ENCODE measurements around the gene HTR1D.

HTR1D gene

DNA sequence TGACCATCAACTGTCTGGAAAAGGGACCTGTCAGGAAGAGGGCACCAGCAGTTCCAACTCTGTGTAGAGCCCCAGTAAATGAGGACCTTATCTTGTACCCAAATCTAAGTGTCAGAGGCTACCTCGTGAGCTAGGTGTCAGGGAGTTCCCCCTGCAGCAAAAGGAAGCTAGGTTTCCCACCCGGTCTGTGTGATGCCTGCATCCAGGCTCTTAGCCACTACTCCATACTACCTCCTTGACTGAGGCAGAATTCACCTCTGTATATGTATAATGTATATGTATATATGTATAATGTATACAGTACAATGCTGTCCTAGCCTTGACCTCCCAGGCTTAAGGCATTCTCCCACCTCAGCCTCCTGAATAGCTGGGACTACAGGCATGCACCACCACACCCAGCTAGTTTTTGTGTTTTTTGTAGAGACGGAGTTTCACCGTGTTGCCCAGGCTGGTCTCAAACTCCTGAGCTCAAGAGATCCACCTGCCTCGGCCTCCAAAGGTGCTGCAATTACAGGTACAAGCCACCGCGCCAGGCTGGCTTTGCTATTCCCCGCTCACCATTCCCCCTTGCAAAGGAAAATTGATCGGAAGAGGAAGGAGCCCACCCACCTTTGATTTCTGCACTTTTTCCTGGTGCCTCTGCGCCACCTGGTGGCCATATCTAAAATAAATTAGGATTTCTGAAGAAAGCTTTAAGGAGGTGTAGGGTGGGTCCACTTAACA lies 32.9 kb downstream of the HTR1D start:
- DNase-seq (ENCODE audit: low read depth in 2 of 2): peak in 1 of 2 experiments; percentile 21

DNA sequence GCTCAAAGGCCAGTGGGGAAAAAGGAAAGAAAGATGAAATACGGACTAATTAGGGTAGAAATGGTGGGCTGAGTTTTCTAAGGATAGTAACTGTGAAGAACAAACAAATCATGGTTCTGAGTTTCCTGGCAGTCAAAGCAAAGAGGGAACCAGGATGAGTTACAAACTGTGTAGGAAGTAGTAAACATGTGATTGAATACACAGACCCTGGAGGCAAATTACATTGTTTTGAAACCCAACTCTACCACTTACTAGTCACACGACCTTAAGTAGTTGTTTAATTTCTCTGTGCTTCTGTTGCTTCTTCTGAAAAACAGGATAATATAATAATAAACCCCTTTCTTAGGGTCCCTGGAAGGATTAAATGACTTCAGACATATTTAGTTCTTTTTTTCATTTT lies 37.4 kb downstream of the HTR1D start:
- DNase-seq (ENCODE audit: low read depth in 2 of 2): no peak

DNA sequence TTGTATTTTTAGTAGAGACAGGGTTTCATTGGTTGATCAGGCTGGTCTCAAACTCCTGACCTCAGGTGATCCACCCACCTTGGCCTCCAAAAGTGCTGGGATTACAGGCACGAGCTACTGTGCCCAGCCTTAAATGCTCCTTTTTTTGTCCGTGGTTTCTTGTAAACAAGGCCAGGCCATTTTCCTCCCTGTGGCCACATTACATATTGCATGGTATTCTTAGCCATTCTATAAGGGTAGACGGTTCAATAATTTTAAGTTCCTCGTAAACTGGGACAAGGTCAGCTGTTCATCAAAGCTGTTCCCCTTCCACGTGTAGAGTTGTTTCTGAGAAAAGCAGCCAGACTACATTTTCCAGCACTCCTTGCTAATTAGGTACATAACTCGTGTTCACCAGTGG lies 38.4 kb downstream of the HTR1D start:
- DNase-seq (ENCODE audit: low read depth in 2 of 2): no peak

DNA sequence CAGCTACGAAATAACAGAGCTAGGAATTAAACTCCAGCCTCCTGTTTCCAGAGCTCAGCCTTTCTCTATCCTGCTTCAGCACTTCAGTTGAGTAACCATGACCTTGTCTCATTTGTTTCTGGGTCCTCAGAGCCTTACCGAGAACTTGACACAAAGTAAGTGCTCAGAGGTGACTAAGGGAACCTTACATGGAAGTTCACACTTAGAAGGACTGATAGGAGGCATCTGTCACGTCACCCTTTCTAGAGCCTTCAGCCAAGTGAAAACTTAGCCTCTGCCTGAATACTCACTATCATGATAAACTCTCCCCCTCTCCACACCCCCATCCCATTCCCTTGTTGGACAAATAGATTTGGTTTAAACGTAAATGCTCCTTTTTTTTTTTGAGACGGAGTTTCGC lies 38.9 kb downstream of the HTR1D start:
- no peak for DNase-seq (ENCODE audit: low read depth in 2 of 2)

DNA sequence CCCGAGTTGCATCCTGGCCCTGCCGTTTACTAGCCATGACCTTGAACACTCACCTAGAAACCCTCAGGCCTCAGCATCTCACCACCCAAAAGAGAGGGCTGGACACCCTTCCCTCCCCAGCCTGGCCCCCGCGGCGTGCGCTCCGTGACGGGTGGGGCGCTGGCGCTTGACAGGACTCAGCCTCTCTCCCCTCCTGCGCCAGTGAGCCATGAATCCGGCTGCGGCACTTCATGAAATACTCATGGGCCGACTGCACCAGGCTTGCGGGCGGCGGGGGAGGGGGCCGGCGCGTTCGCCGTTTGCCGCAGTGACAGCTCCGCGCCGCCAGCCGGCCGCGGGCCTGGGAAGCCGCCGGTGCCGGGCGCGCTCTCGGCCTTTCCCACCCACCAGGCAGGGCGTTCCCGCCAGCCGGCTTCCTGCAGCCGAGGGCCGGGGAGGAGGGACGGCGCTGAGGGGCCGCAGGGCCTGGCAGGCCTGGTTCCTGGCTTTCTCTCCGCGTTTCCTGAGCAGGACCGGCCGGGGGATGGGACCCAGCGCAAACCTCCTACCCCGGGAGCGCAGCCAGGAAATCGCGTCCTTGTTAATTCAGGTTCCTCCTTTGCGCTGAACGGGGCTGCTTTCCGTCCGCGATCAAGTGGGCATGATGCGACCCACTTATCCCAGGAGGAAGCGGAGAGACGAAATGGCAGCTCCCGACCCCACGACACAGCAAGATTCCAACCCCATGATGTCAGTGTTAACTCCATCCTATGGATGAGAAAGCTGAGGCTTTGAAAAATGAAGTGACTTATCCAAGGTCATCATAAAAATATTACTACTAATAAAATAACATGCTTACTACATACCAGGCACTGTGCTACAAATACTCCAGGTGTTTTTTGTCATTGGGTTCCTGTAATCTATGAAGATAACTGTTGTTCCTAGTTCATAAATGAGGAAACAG lies 39.6 kb downstream of the HTR1D start:
- peak; percentile 41 to 55 for DNase-seq (ENCODE audit: low read depth in 2 of 2)

DNA sequence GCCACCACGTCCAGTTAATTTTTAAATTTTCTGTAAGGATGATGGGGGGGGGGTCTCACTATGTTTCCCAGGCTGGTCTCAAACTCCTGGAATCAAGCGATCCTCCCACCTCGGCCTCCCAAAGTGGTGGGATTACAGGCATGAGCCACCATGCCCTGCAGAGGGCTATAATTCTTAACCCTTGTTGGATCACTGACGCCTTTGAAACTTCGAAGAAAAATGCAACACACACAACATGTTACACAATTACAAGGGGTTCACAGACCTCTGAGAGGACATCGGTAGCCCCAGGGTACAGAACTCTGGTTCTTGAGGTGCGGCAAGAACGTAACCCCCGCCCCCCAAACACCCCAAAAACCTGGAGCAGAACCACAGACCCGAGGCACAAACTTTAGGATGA lies 40.3 kb downstream of the HTR1D start:
- DNase-seq (ENCODE audit: low read depth in 2 of 2): no peak

DNA sequence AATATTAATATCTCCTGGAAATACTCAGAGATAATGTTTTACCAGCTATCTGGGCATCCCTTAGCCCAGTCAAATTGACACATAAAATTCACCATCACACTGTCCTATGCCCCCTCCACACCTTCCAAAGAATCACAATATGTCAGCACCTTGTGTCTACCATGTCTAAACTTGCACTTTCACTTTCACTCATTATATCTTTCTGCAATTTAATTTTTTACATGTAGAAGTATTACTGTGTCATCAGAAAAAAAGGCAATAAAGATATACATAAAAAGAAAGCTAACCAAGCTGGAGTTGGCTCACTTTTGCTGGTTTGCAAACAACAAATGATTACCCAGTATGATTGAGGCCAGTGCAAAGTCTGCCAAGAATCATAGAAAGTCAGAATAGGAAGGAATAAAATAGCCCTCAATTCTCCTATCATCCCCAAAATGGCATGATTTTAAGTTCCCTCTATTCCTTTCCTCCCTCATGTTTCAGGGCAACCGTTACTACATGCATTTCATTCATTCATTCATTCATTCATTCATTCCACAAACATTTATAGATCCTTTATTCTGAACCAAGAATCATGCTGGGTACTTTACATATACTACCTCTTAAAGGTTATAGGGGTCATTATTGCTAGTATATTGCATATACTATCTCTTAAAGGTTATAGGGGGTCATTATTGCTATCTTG lies 42.7 kb downstream of the HTR1D start:
- DNase-seq (ENCODE audit: low read depth in 2 of 2): no peak

DNA sequence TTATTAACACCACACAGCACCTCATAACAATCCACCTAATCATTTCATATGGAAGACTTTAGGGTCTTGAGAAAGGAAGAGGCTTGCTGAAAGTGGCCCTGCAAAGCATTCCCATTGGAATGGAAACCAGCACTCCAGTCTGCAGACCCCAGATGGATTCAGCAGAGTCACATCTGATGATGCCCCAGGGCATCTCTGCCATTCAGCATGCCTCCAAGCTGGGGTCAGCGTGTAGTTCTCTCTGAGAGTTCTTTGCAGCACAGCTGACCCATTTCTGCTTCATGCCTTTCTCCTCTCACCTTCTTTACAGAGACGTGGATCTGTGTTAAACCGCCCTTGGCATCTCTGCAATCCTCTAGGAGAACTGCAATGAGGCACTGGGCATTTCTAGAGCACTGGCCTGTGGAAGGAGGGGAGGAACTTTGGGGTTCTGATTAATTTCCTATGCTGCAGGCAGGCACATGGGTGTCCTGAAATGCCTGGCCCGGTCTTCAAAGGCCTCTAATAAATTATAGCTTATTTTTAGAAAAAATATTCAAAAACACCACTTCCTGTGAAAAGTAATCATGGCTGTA lies 46.0 kb downstream of the HTR1D start:
- DNase-seq (ENCODE audit: low read depth in 2 of 2): no peak

DNA sequence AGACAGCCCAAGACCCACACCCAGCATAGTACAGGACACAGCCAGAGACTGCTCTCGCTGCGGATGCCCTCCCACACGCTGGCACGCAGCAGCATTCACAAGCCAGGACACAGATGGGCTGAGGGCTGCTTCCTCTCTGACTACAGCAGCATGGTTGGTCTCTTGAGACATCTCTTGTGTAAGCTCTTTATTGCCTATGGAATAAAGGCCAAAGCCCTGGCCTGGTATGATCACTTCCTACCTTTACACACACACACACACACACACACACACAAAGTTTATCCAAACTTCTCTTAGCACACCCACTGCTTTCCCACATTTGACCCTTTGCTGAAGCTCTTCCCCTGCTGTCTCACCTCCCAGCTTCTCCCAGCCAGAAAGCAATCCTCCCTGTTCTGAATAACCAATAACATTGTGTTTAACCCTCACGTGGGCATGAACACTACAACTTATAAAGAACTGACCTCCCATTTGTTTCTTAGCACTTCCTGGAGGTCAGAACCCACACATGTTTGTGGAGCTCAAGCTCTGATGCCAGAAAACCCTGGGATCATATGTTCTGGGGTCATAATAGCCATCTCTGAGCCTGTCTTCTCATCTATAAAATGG lies 47.5 kb downstream of the HTR1D start:
- DNase-seq (ENCODE audit: low read depth in 2 of 2): peak; percentile 36 to 41

DNA sequence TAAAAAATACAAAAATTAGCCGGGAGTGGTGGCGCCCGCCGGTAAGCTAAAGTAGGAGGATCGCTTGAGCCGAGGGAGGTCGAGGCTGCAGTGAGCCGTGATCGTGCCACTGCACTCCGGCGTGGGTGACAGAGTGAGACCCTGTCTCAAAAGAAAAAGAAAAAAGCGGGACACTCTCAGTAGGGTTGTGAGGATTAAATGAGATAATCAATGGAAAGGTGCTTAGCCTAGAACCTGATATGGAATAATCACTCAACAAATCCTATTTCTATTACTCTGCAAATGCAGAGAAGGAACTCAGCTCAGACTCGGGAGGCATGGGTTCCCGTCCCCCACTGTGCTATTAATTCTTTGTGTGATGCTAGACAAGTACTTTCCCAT lies 48.1 kb downstream of the HTR1D start:
- no peak for DNase-seq (ENCODE audit: low read depth in 2 of 2)

DNA sequence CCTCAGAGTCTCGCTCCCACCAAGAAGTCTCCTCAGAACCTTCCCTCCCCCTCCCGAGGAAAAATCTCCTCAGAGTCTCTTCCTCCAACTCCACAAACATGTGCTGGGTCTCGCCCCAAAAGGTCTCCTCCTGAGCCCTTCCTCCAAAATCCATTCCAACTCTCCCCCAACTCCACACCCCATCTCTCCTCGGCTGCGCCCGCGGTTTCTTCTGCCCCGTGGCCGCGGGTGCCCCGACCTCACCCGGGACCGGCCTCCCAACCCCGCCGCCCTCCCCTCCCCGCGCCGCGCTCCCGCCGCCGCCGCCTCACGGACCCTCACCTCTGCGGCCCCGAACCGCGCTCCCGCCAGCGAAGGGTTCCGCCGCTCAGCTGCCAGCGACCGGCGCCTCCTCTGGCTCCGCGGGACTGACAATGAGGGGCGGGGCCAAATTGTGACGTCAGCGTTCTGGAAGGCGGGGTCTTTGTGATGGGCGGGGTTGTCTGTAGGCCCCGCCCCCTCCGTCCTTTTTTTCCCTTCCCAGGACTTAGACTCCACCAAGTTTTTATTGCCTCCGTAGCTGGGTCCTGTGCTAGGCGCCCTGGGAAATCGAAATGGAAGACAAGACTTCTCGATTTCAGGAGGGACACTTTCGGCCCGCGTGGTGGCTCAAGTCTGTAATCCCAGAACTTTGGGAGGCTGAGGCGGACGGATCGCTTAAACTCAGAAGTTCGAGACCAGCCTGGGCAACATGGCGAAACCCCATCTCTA lies 48.7 kb downstream of the HTR1D start, which contains the start of gene LUZP1:
TSS of gene LUZP1 (minus strand) at position 412 of the 750 bp plus-strand sequence.
- DNase-seq (ENCODE audit: low read depth in 2 of 2): peak; percentile 58 to 66

DNA sequence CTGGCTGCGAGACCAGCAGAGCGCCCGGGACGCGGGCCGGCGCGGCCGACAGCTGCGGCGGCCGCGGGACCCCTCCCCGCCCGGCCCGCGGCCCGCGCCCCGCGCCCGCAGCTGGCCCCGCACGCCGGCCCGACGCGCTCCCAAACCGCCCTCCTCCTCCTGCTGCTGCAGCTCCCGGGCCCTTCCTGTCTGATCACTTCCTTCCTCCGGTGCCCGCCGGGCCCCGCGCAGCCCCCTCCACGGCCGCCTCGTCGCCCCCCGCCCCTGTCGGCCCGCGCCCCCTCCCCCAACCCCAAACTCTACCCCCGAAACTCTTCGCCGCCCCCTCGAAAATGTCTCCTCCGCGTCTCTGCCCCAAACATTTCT lies 49.2 kb downstream of the HTR1D start:
- DNase-seq (ENCODE audit: low read depth in 2 of 2): no peak

DNA sequence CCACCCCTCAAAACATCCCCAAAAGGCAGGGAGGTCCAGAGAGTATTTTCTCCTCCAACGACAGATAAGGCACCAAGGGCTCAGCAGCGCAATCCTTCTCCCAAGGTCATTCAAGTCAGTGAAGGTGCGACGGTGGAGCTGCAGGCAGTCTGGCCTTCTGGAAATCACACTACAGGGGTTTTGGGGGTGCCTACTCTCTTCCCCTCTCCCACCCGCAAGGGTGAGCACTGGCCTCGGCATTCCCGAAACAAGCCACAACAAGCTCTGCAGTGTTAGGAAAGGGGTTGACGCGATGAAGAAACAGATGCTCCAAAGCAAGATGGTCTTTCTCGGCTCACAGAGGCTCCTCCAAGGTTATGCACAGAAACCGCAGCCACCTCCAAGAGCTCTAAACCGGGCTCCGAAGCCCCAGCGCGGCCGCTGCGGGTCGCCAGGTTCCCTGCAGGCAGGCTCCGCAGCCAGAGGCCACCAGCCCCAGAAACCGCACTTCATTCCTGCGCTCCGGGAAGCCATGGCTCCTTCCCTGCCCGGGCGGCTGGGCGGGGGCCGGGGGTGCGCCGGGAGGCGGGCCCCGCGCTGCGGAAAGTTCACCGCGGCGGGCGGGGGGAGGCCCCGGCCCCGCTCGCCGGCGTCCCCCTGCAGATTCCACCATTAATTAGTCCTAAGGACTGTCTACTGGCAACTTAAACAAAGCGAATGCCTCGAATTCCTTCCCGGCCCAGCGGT lies 49.8 kb downstream of the HTR1D start:
- DNase-seq (ENCODE audit: low read depth in 2 of 2): peak; percentile 19 to 37

DNA sequence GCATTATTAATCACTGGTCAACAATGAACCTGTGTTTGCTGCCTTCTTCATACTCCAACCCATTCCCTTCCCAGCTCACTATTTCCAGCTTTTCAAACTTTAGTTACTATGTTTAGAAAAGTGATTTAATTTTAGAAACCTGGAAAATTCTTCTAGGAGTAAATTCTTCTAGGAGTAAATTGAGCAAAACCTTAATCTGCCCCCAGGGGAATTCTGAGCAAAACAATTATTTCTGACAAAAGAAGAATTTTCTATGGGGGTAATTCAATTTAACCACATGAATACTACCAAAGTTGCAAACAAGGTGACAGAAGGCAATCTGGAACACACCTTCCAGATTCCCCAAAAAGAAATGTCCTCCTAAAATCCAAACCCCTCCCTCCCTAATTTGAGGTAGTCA lies 50.4 kb downstream of the HTR1D start:
- DNase-seq (ENCODE audit: low read depth in 2 of 2): no peak

DNA sequence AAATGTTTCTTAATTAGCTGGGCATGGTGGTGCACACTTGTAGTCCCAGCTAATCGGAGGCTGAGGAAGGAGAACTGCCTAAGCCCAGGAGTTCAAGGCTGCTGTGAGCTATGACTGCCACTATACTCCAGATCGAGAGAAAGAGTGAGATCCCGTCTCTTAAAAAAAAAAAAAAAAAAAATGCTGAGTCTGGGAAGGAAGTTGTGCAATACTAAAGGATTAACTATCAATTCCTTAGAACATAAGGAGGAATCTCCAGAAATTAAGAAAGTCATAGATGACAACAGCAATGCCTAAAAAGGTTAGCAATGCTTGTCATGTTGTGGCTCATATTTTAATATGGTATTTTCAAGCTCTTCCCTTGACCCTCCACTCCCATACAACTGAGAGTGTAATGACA lies 53.9 kb downstream of the HTR1D start:
- no peak for DNase-seq (ENCODE audit: low read depth in 2 of 2)

DNA sequence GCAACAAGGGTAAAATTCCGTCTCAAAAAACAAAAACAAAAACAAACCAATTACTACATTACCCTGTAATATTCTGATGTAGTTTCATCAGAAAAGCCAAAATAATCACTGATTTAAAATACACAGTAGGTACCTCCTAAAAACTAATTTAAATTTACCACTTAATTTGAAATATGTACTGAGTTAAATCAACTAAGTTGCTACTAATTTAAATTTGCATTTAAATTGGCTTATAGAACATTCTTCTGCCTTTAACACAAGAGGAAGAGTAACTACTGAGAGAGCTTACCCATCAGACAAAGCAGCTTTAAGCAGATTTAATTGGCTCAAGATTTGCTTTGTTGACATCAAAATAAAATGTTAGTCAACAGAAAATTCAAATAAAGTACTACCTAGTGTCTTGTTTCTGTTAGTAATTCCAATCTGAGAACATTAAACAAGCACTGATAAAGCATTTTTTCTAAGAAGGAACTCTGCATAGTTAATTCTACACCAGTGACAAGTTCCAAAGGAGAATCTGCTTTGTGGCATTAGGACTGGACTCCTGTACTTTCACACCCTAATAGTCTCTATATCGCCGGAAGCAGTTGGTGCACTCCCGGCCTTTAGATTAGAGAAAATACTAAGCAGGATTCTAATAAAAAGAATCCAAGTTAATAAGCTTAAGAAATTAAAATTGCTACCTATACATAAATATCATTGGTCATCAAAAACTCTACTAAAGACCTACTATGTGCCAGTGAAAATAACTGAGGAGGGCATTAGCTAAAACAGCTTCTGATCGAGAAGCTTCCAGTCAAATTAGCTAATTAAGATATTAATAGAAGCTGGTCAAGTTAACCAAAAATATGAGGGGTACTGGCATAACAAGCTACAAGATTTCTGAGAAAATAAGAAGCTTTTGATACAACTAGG lies 57.1 kb downstream of the HTR1D start:
- no peak for DNase-seq (ENCODE audit: low read depth in 2 of 2)

DNA sequence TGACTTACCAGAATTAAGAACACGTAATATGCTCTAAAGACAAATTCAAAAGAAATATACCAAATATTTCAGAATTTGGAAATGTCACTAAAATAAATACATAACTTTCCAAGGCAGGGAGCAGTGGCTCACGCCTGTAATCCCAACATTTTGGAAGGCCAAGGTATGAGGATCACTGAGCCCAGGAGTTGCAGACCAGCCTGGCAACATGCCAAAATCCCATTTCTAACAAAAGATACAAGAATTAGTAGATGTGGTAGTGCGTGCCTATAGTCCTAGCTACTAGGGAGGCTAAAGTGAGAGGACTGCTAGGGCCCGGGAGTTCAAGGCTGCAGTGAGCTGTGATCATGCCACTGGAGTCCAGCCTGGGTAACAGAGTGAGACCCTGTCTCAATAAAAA lies 60.4 kb downstream of the HTR1D start:
- no peak for DNase-seq (ENCODE audit: low read depth in 2 of 2)

DNA sequence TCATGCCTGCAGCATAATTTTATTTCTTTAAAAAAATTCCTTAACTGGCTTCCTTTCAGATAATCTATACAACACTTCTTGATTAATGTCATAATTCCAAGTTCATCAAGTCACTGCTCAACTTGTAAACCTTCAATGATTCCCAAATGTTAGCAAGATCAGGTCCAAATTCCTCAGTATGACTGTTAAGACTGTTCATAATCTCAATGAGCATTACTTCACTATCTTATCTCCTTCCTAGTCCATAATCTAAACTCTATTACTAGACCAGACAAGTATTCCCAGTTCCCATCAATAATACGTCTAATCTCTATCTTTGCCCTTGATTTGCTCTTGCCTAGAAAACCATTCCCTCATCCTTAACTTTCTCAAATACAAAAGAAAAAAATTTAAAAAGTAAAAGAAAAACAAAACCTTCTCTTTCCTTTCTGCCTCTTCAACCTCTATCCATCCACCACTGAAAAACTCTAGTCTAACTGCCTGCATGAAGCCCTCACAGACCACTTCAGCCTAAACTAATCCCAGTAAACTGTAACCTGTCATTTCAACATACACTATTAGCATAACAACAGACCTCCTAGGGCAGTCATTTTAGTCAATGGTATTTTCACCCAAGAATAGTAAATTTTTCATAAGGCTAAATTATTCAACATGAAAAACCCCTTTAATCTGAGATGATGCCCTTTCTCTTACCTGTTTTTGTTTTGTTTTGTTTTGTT lies 64.2 kb downstream of the HTR1D start:
- DNase-seq (ENCODE audit: low read depth in 2 of 2): no peak

DNA sequence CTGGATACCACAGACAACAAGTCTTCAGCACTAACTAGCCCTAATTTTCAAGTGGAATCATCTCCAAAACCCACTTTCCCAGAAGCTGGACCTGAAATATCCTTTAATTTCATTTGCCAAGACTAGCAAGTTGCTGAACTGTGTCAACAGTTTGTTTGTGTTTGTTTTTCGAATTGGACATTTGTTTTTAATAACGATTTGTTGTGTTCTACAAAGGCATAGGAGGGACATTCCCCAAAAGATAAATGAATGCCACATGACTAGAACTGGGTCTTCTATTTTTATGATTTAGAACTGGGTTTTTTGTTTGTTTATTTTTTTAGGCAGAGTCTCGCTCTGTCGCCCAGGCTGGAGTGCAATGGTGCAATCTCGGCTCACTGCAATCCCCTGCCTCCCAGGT lies 66.6 kb downstream of the HTR1D start:
- DNase-seq (ENCODE audit: low read depth in 2 of 2): no peak
